ENCODE data around the gene RAPGEF5.

- TF ChIP-seq CTCF (conservative IDR thresholded peaks at IDR 0.05) (no peak), ZFX (IDR thresholded peaks at IDR 0.05) (no peak)
Measured at GRCh38 chr7:22301790-22302189, 55.2 kb downstream of the RAPGEF5 start.

Data from C4-2B (cell line).